Measurements from ENCODE around the gene RARA.

Gene RARA

DNA sequence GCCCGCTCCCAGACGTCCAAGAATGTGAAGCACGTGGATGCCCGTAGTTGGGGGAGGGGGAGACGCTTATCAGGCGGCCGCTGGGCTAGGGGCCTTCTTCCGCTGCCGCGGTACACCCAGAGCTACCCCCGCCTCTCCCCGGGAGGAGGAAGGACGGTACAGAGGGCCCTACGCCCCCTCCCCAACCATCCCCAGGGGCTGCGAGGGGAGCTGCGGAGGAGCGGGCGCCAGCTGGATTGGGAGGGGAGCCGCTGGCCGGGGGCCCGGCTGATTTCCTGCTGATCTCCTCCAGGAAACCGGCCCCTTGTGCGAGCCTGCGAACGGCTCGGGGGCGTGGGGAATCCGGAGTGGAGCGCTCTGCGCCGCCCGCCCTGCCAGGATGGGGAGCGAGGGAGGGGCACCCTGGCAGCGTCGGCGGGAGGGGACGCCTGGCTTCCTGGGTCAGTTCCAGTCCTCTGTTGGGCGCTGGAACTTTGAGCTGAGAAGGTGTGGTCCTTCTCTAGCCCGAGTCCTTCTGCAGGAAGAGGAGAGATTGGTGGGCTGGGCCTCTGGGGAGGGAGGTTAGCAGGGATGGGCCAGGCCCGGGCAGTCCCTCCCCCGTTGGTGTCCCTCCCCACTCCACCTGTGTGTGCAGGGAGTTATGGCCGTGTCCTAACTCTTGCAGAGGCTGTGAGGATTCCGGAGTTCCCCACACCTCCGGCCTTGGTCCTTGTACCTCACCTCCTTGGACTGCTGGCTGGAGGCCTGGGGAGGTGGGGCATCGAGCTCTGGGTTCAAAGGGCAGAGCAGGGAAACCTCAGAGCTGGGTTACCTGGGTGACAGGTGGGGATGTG is 36.4 kb downstream of the RARA start:
- DNase-seq (ENCODE audit: low spot score), result peak; percentile 41

GRCh38 chr17:40345994-40346764 is 37.2 kb downstream of the RARA start:
- DNase-seq (ENCODE audit: low spot score), result no peak

DNA sequence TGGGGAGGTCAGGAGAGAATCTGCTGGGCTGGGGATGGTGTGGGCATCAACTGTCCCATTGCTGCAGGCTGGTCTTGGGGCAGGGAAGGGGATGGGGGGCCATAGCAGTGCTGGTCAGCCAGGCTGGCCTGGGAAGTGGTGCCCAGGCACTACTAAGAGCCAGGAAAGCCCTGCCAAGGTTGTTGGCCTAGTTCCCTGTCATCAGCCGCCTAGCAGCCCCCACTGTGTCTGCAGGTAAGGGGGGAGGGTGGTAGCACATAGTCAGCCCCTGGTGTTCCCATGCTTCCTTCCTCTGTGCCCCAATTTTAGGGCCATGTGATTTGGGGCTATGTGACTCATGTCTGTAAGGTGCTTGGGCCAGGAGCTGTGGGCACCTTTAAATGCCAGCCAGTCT is 37.8 kb downstream of the RARA start:
- DNase-seq (ENCODE audit: low spot score), result no peak

DNA sequence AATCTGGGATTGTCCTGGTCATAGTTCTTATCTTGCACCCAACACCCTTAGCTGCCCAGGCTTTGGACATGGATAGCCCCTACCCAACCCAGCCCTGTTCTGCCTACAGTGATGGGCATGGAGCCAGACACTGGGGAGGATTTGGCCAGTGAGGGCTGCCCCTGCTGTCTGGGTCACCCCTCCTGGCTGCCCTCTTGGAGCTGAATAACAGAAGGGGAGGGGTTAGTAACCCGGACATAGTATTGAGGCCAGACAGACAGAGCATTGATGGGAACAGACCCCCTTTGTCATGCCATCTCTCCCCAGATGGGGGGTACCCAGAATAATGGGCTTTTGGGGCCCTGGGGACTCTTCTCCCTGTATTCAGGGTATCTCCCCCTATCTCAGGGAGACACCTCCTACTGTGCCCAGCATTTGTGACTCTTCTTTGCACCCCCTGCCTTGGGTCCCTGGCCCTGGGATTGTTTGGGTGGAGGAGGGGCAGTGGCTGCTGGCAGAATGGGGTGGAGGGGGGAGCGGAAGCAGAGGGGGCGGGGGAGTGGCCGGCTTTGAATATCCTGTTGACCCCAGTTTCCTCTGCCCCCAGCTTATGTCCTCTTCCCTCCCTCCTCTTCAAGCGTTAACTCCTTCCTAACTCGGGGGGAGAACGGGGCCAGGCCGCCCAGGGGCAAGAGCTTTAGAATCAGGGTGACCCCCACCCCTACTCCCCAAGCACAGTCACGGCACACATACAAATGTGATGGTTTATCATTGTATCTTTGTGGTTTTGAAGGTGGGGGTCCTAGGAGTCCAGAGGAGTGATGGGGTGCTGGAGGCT is 38.5 kb downstream of the RARA start:
- DNase-seq (ENCODE audit: low spot score), result no peak

DNA sequence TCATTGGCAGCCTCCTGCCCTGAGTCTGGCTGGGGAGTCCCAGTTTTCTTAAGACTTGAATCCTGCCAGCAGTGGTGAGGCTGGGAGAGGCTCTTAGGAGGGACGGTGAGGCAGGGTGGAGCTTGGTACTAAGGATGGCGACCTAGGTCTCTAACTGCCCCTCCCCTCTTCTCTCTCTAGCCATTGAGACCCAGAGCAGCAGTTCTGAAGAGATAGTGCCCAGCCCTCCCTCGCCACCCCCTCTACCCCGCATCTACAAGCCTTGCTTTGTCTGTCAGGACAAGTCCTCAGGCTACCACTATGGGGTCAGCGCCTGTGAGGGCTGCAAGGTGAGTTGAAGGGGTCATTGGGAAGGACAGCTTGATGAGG is 39.1 kb downstream of the RARA start:
- DNase-seq (ENCODE audit: low spot score), result no peak

DNA sequence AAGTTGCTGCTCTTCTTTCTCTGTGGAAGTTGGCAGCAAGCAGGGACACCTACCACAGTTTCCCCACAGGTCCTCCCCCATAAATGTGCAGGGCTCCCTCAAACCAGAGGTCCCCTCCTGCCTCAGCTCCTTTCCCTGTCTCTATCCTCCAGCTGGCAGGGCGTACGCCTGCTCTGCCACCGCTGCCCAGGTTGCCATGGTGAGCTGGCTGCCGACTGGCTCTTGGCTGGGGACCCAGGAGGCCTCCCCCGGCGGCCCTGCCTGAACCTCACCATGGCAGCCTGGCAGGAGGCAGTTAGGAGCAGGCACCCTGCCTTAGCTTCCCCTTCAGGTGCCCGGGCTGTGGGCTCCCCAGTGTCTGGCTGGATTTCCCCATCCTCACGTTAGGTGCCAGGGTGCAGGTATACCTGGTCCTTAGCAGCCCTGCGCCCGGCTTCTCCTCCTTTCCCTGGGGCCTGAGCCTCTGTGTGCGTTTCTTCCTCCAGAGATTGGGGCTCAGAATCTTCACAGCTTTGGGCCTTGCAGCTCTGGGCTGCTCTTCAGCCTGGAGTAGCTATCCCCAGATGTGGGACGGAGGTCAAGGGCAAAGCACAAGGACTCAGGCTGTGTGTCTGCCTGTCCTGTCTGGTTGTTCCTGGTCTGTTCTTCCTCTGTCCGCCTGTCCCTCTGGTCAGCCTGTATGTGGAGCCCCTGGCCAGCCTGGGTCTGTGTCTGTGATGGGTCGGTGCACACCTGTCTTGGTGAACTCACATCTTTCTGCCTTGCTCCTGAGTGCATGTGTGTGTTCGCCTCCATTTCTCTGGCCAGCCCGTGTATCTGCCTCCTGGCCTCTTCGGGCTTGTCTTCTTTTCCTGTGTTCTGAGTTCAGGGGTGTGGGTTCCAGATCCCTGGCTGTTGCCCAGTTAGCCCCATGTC is 39.8 kb downstream of the RARA start:
- no peak for DNase-seq (ENCODE audit: low spot score)

DNA sequence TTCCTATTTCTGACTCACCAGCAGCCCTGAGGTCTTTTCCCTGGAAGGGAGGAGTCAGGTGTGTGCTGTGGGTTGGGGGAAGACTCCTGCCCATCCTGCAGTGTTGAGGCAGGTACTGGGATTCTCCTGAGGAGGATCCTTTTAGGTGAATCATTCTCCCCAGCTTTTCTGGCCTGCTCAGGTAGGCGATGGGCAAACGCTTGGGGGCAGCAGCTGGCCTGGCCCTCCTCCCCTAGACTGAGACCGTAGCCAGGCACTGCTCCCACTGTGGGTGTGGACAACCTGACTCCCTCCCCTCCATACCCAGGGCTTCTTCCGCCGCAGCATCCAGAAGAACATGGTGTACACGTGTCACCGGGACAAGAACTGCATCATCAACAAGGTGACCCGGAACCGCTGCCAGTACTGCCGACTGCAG is 40.5 kb downstream of the RARA start:
- no peak for DNase-seq (ENCODE audit: low spot score)

DNA sequence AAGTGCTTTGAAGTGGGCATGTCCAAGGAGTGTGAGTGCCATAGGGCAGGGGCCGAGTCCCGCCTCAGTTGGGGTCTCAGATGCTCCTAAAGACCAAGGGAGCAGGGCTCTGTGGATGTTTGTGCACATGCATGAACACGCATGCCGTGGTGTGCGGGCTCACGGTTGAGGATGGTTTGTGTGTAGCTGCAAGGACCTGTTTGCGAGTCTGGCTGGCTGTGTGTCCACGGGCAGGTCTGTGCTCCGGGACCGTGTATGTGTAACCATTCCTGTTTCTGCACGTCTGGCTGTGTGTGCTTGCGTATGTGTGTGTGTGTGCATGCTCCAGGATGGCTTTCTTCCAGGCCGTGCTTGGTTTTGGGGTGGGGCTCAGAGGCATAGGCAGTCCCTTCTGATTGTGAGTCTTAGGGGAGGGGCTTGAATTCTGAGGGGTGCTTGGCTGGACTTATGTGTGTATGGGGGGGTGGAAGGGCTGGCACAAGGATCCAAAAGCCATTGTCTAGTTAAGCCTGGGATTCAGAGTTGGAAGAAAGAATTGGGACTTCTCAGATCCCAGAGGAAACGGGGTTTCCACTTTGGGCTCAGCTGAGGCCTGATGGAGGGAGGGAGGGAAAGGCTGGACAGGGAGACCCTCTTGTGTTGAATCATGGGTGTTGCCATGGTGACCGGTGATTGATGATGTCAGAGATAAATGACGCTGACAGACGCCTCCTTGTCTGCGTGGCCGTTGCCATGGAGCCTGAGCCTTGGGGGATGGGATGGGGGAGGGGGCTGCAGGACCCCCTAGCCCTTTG is 41.1 kb downstream of the RARA start:
- no peak for DNase-seq (ENCODE audit: low spot score)

DNA sequence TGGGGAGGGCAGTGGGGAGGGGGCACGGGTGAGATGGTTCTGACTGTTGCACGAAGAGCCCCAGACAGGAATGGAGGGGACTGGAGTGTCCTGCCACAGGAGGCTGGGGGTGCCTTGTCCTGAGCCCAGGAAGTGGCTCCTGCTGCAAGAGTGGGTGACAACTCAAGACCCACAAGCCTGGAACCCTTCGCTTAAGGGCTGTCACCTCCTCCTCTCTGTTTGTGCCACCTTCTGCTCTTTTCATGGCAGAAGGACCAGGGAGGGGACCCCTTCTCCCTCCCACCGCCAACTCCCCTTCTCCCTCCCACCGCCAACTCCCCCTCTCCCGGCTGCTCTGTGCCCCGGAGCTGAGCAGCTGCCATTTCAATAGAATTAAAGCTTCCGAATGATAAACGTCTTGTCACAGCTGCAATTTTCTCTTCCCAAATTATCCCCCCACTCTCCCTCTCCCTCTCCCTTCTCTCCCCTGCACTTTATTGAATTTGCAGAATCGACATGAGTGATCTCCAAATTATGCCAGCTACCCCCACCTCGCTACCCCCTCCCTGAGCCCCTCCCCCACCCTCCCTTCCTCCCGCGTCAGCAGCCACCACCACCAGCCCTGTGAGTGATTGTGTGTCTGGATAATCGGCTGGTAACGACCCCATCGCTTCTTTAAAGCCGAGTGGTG is 41.8 kb downstream of the RARA start:
- no peak for DNase-seq (ENCODE audit: low spot score)

DNA sequence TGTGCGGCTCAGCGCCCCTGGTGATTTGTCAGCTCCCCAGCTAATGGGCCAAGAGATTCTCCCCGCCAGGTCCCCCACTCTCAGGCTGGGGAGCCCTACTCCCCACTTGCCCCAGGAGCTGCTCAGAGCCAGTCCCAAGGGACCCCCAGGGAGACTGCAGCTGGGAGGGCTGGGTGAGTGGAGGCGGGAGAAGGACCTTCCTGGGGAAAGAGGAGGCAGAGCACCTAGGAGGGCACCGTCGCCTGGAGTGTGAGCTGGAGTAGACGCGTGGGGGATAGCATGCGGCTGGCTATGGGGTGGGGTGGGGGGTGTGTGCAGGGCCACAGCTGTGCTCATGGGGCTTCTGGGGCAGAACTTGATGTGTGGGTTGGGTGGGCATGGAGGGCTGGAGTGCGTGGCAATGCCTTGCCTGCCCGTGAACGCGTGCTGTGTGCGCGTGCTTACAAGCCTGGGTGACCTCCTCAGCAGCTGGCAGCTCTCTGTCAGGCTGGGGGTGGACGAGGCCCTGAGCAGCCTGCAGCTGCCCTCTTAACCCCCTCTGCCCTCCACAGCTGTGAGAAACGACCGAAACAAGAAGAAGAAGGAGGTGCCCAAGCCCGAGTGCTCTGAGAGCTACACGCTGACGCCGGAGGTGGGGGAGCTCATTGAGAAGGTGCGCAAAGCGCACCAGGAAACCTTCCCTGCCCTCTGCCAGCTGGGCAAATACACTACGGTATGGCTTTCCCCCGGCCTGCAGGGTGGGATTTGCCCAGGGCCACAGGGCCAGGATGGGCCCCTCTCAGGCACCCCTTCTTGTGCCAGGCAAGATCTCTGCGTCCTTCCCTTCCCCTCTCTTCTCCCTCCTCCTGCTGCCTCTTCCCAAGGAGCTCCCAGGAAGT is 42.6 kb downstream of the RARA start:
- DNase-seq (ENCODE audit: low spot score), result no peak

- no peak for DNase-seq (ENCODE audit: low spot score)
Measured at GRCh38 chr17:40352237-40352778, 43.3 kb downstream of the RARA start.

GRCh38 chr17:40352779-40353394 is 43.9 kb downstream of the RARA start:
- no peak for DNase-seq (ENCODE audit: low spot score)

- no peak for DNase-seq (ENCODE audit: low spot score)
Measured at GRCh38 chr17:40354221-40355122, 45.5 kb downstream of the RARA start.

- DNase-seq (ENCODE audit: low spot score), result peak; percentile 61
Measured at GRCh38 chr17:40355123-40355803, 46.3 kb downstream of the RARA start.

DNA sequence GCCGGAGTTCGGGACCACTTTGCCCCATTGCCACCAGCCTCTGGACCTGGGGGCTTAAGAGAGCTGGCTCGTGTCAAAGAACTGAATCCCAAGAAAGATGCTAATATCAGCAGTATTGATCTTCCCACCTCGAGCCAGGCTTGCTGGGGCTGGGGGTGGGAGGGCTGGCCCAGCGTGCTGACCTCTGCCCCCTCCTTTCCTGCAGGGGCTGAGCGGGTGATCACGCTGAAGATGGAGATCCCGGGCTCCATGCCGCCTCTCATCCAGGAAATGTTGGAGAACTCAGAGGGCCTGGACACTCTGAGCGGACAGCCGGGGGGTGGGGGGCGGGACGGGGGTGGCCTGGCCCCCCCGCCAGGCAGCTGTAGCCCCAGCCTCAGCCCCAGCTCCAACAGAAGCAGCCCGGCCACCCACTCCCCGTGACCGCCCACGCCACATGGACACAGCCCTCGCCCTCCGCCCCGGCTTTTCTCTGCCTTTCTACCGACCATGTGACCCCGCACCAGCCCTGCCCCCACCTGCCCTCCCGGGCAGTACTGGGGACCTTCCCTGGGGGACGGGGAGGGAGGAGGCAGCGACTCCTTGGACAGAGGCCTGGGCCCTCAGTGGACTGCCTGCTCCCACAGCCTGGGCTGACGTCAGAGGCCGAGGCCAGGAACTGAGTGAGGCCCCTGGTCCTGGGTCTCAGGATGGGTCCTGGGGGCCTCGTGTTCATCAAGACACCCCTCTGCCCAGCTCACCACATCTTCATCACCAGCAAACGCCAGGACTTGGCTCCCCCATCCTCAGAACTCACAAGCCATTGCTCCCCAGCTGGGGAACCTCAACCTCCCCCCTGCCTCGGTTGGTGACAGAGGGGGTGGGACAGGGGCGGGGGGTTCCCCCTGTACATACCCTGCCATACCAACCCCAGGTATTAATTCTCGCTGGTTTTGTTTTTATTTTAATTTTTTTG is 47.1 kb downstream of the RARA start:
- DNase-seq (ENCODE audit: low spot score), result no peak
